Neural cell (in vitro differentiated cells): ENCODE results near the gene UBE2H.
"Not testable (repeated sequence)": the region's sequence is repeated elsewhere in the genome, so short reads cannot be mapped to it uniquely, and the experiment has no call there.

ENCODE experiments used
- EP300 ChIP-seq: fragments of 450-650 bp; conservative IDR thresholded peaks from 2 replicates; pipeline ENCODE4 v1.6.1; 2014; ENCODE audit warnings: antibody characterized with exemption, mild to moderate bottlenecking, moderate library complexity; ENCODE audit not compliant: poor library complexity, severe bottlenecking
- EZH2 ChIP-seq: fragments of 200-600, 300-800 bp; shearing (Covaris generic), sonication (generic); IDR thresholded peaks from 2 replicates; pipeline ENCODE4 v1.6.1; 2014; ENCODE audit warnings: antibody characterized with exemption, low read length, borderline replicate concordance, mild to moderate bottlenecking; ENCODE audit not compliant: insufficient read depth, poor library complexity, severe bottlenecking
- MXI1 ChIP-seq: fragments of 450-650 bp; conservative IDR thresholded peaks from 2 replicates; pipeline ENCODE4 v1.6.1; 2014; ENCODE audit warnings: antibody characterized with exemption, mild to moderate bottlenecking; ENCODE audit not compliant: poor library complexity, severe bottlenecking
- POLR2AphosphoS5 ChIP-seq: IDR thresholded peaks from 2 replicates; pipeline ENCODE4 v1.6.1; 2012
- RAD21 ChIP-seq: fragments of 450-650 bp; conservative IDR thresholded peaks from 2 replicates; pipeline ENCODE4 v1.6.1; 2014; ENCODE audit warnings: antibody characterized with exemption, mild to moderate bottlenecking, moderate library complexity
- SMC3 ChIP-seq: fragments of 450-650 bp; conservative IDR thresholded peaks from 2 replicates; pipeline ENCODE4 v1.6.1; 2014; ENCODE audit warnings: antibody characterized with exemption, mild to moderate bottlenecking, moderate library complexity; ENCODE audit not compliant: poor library complexity
- TAF1 ChIP-seq: IDR thresholded peaks from 2 replicates; pipeline ENCODE4 v1.6.1; 2012; ENCODE audit warnings: low read depth
- TF ChIP-seq, protein P1 (sequence below): IDR thresholded peaks from 2 replicates; pipeline ENCODE4 v1.6.1; 2012; ENCODE audit warnings: borderline replicate concordance
- TF ChIP-seq, protein P2 (sequence below): fragments of 450-650 bp; IDR thresholded peaks from 2 replicates; pipeline ENCODE4 v1.5.1; 2014; ENCODE audit warnings: antibody characterized with exemption, mild to moderate bottlenecking, moderate library complexity; ENCODE audit not compliant: poor library complexity, severe bottlenecking

DNA sequence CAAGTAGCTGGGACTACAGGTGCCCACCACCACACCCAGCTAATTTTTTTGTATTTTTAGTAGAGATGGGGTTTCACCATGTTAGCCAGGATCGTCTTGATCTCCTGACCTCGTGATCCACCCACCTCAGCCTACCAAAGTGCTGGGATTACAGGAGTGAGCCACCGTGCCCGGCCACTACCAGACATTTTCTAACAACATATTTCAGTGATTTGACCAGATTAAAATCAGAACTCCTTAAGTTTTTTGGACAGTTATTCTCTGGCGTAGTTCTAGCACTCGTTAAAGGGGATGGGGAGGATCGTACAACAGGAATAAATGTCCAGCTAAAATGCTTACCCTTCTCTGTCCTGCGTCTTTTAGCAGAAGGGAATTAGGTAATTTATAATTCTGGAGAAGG, 88.1 kb downstream of the UBE2H start:
- TF ChIP-seq, protein P1, sequence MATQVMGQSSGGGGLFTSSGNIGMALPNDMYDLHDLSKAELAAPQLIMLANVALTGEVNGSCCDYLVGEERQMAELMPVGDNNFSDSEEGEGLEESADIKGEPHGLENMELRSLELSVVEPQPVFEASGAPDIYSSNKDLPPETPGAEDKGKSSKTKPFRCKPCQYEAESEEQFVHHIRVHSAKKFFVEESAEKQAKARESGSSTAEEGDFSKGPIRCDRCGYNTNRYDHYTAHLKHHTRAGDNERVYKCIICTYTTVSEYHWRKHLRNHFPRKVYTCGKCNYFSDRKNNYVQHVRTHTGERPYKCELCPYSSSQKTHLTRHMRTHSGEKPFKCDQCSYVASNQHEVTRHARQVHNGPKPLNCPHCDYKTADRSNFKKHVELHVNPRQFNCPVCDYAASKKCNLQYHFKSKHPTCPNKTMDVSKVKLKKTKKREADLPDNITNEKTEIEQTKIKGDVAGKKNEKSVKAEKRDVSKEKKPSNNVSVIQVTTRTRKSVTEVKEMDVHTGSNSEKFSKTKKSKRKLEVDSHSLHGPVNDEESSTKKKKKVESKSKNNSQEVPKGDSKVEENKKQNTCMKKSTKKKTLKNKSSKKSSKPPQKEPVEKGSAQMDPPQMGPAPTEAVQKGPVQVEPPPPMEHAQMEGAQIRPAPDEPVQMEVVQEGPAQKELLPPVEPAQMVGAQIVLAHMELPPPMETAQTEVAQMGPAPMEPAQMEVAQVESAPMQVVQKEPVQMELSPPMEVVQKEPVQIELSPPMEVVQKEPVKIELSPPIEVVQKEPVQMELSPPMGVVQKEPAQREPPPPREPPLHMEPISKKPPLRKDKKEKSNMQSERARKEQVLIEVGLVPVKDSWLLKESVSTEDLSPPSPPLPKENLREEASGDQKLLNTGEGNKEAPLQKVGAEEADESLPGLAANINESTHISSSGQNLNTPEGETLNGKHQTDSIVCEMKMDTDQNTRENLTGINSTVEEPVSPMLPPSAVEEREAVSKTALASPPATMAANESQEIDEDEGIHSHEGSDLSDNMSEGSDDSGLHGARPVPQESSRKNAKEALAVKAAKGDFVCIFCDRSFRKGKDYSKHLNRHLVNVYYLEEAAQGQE, result not testable (repeated sequence)
- not testable (repeated sequence) for TF ChIP-seq POLR2AphosphoS5, EP300, RAD21, EZH2, MXI1, SMC3, TAF1
- TF ChIP-seq, protein P2, sequence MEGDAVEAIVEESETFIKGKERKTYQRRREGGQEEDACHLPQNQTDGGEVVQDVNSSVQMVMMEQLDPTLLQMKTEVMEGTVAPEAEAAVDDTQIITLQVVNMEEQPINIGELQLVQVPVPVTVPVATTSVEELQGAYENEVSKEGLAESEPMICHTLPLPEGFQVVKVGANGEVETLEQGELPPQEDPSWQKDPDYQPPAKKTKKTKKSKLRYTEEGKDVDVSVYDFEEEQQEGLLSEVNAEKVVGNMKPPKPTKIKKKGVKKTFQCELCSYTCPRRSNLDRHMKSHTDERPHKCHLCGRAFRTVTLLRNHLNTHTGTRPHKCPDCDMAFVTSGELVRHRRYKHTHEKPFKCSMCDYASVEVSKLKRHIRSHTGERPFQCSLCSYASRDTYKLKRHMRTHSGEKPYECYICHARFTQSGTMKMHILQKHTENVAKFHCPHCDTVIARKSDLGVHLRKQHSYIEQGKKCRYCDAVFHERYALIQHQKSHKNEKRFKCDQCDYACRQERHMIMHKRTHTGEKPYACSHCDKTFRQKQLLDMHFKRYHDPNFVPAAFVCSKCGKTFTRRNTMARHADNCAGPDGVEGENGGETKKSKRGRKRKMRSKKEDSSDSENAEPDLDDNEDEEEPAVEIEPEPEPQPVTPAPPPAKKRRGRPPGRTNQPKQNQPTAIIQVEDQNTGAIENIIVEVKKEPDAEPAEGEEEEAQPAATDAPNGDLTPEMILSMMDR, result not testable (repeated sequence)
